ENCODE results near the gene AGPAT2. TPM values are rescaled to one million over a fixed set of nuclear protein-coding genes. Genes with fewer than 3 reads are reported as not detected.

Gene AGPAT2
- total RNA-seq, 1 experiment from 2014 or later, result 77.9 TPM

- in situ Hi-C loops (cut with HindIII; ENCODE audit: low pct_unique_long_range_greater_than_20kb, low sequenced_read_pairs) (no loop called here), intact Hi-C loops (cut with micrococcal nuclease; ENCODE audit: unreplicated experiment) (no loop called here)
- CTCF ChIA-PET, result interaction anchor here (0.6 to 0.7 kb wide), 2 partner anchors 201 to 586 kb away, joined by 3 to 5 read pairs; no protein-coding TSS in a partner anchor
- H3K36me3 ChIP-seq (ENCODE audit: control insufficient read depth, insufficient read depth, low read length), result no peaks in the 10 kb centered on the region
- no peak overlapping the region for H3K4me3 ChIP-seq (ENCODE audit: low read depth in 2 of 2, low read length in 2 of 2)
- TF ChIP-seq SIN3A (IDR thresholded peaks at IDR 0.05; ENCODE audit: borderline replicate concordance, insufficient read depth, low read depth, low read length), result no peak
- no peak for TF ChIP-seq REST (IDR thresholded peaks at IDR 0.05; ENCODE audit: insufficient read depth in 1 of 2, low read depth in 2 of 2, low read length in 1 of 2)
- TF ChIP-seq POLR2AphosphoS5 (IDR thresholded peaks at IDR 0.05; ENCODE audit: low read depth, low read length), result no peak
- no peak for TF ChIP-seq TCF7L2 (IDR thresholded peaks at IDR 0.05; ENCODE audit: low read depth, low read length)
- no peak for TF ChIP-seq CTCF (IDR thresholded peaks at IDR 0.05)
- no peak overlapping the region for H3K27ac ChIP-seq (ENCODE audit: low read length)
- no peak for ATAC-seq
- no peak for DNase-seq (ENCODE audit: low read depth, low spot score)
- H3K9me3 ChIP-seq (ENCODE audit: control insufficient read depth, insufficient read depth, low read depth, low read length), result no peaks in the 10 kb centered on the region
- no peaks in the 10 kb centered on the region for H3K27me3 ChIP-seq (ENCODE audit: control insufficient read depth, insufficient read depth, low read length)
- peaks cover 17% of the 10 kb centered on the region for H3K4me1 ChIP-seq (ENCODE audit: control insufficient read depth, insufficient read depth, low read length)
- POLR2A ChIA-PET, result no interaction called here
- no TSS peak for BruUV-seq (replicated peaks)
Observed at GRCh38 chr9:136700304-136700703, 13.0 kb upstream of the AGPAT2 start.

GRCh38 chr9:136698635-136699246 is 11.5 kb upstream of the AGPAT2 start:
- TF ChIP-seq TCF7L2 (IDR thresholded peaks at IDR 0.05; ENCODE audit: low read depth, low read length) (no peak), REST (IDR thresholded peaks at IDR 0.05; ENCODE audit: insufficient read depth in 1 of 2, low read depth in 2 of 2, low read length in 1 of 2) (no peak), POLR2AphosphoS5 (IDR thresholded peaks at IDR 0.05; ENCODE audit: low read depth, low read length) (no peak), CTCF (IDR thresholded peaks at IDR 0.05) (no peak), SIN3A (IDR thresholded peaks at IDR 0.05; ENCODE audit: borderline replicate concordance, insufficient read depth, low read depth, low read length) (no peak)
- Histone ChIP-seq H3K27ac (ENCODE audit: low read length) (no peak overlapping the region), H3K4me3 (ENCODE audit: low read depth in 2 of 2, low read length in 2 of 2) (no peak overlapping the region), H3K27me3 (ENCODE audit: control insufficient read depth, insufficient read depth, low read length) (no peaks in the 10 kb centered on the region), H3K36me3 (ENCODE audit: control insufficient read depth, insufficient read depth, low read length) (no peaks in the 10 kb centered on the region), H3K9me3 (ENCODE audit: control insufficient read depth, insufficient read depth, low read depth, low read length) (no peaks in the 10 kb centered on the region), H3K4me1 (ENCODE audit: control insufficient read depth, insufficient read depth, low read length) (peaks cover 27% of the 10 kb centered on the region)
- intact Hi-C loops (cut with micrococcal nuclease; ENCODE audit: unreplicated experiment), result no loop called here
- DNase-seq (ENCODE audit: low read depth, low spot score), result no peak
- CTCF ChIA-PET, result interaction anchor here (0.8 kb wide), 1 partner anchor 240 kb away, joined by 7 read pairs; no protein-coding TSS in a partner anchor
- no peak for ATAC-seq
- in situ Hi-C loops (cut with HindIII; ENCODE audit: low pct_unique_long_range_greater_than_20kb, low sequenced_read_pairs), result no loop called here
- POLR2A ChIA-PET, result interaction anchor here (0.7 kb wide), 2 partner anchors 15 to 19 kb away, joined by 3 read pairs; no protein-coding TSS in a partner anchor
- BruUV-seq (replicated peaks), result no TSS peak
